ENCODE measurements around the gene MEIOC. TPM values are rescaled to one million over a fixed set of nuclear protein-coding genes. Genes with fewer than 3 reads are reported as not detected.

Gene MEIOC
- total and polyA plus RNA-seq, 2 donors (not counting 1 experiment from before 2014, with no cell fraction given) = 0.12 TPM; not detected in 1

DNA sequence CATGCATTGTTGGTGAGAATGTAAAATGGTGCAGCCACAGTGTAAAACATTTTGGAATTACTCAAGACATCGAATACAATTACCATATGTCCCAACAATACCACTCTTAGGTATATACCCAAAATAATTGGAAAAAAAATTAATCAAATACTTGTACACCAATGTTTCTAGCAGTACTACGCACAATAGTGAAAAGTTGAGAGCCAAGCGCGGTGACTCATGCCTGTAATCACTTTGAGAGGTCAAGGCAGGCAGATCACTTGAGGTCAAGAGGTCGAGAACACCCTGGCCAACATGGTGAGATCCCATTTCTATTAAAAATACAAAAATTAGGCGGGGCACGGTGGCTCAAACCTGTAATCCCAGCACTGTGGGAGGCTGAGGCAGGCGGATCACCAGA, 3.5 kb upstream of the MEIOC start:
- DNase-seq (no peak), ATAC-seq (ENCODE audit: low read depth) (no peak)
- TF ChIP-seq EZH2 (IDR thresholded peaks at IDR 0.05; ENCODE audit: borderline replicate concordance, insufficient read depth, low read depth, low read length, poor library complexity, severe bottlenecking) = no peak
- no peak for TF ChIP-seq CTCF (IDR thresholded peaks at IDR 0.05)
- intact Hi-C loops (cut with micrococcal nuclease) = no loop called here
- H3K79me2 ChIP-seq (ENCODE audit: control insufficient read depth, insufficient read depth, low read length) = no peaks in the 10 kb centered on the region
- peaks cover 3 to 13% of the 10 kb centered on the region in 2 donors for H3K4me1 ChIP-seq (ENCODE audit: control insufficient read depth in 2 of 2, insufficient read depth in 2 of 2, low read length in 2 of 2)
- H3K27me3 ChIP-seq (replicated peaks in 1 of 4; ENCODE audit: control extremely low read depth in 1 of 4, control insufficient read depth in 3 of 4, insufficient read depth in 4 of 4, low read length in 3 of 4) = peaks cover 0 to 32% (median 17%) of the 10 kb centered on the region in 4 experiments
- no peak overlapping the region for H3K4me3 Mint-ChIP-seq
- ChIA-PET CTCF (no interaction called here), POLR2A (no interaction called here)
- no peaks in the 10 kb centered on the region for H3K36me3 ChIP-seq (replicated peaks in 1 of 2; ENCODE audit: control extremely low read depth in 1 of 2, control insufficient read depth in 1 of 2, extremely low read depth in 1 of 2, insufficient read depth in 2 of 2, low read length in 1 of 2)
- H3K27ac Mint-ChIP-seq = no peak overlapping the region
- H3K4me1 Mint-ChIP-seq = peaks cover 8% of the 10 kb centered on the region
- no peak overlapping the region for H3K9ac ChIP-seq (ENCODE audit: low read length)
- H3K27me3 Mint-ChIP-seq = peaks cover 38% of the 10 kb centered on the region
- H3K9me3 Mint-ChIP-seq (ENCODE audit: insufficient read depth) = peaks cover 2% of the 10 kb centered on the region
- H3K4me3 ChIP-seq (ENCODE audit: control extremely low read depth in 1 of 5, extremely low read depth in 1 of 5, insufficient read depth in 1 of 5, low read depth in 2 of 5, low read length in 4 of 5) = no peak overlapping the region
- H2AFZ ChIP-seq (ENCODE audit: insufficient read depth, low read depth, low read length, poor library complexity, severe bottlenecking) = no peak overlapping the region
- no peak overlapping the region for H3K27ac ChIP-seq (ENCODE audit: low read length in 2 of 2)
- peaks cover 0 to 25% (median 0%) of the 10 kb centered on the region in 3 donors for H3K9me3 ChIP-seq (ENCODE audit: control extremely low read depth in 1 of 3, control insufficient read depth in 2 of 3, insufficient read depth in 1 of 3, low read length in 2 of 3)
- 85% methylated on average over 6 of the region's 8 CpGs for WGBS (ENCODE audit: insufficient coverage)
- H4K20me1 ChIP-seq (ENCODE audit: control insufficient read depth, insufficient read depth, low read length, poor library complexity, severe bottlenecking) = no peaks in the 10 kb centered on the region
- H3K4me2 ChIP-seq (replicated peaks; ENCODE audit: low read depth, low read length, poor library complexity, severe bottlenecking) = no peak overlapping the region

- WGBS (ENCODE audit: insufficient coverage) = 100% methylated on average over 1 of the region's 3 CpGs
- intact Hi-C loops (cut with micrococcal nuclease) = no loop called here
- no peak for DNase-seq
Observed at GRCh38 chr17:44653384-44653783, 2.9 kb upstream of the MEIOC start.

More at GRCh38 chr17:44653384-44653783, 2.9 kb upstream of the MEIOC start:
- H3K36me3 ChIP-seq (replicated peaks in 1 of 2; ENCODE audit: control extremely low read depth in 1 of 2, control insufficient read depth in 1 of 2, extremely low read depth in 1 of 2, insufficient read depth in 2 of 2, low read length in 1 of 2) = no peaks in the 10 kb centered on the region
- TF ChIP-seq CTCF (IDR thresholded peaks at IDR 0.05) = no peak
- no peak for TF ChIP-seq EZH2 (IDR thresholded peaks at IDR 0.05; ENCODE audit: borderline replicate concordance, insufficient read depth, low read depth, low read length, poor library complexity, severe bottlenecking)
- H3K4me1 Mint-ChIP-seq = peaks cover 5% of the 10 kb centered on the region
- ChIA-PET POLR2A (no interaction called here), CTCF (interaction anchor here (0.6 to 0.7 kb wide), 2 partner anchors 10 to 24 kb away, joined by 4 to 5 read pairs; no protein-coding TSS in a partner anchor)
- H3K9ac ChIP-seq (ENCODE audit: low read length) = no peak overlapping the region
- H4K20me1 ChIP-seq (ENCODE audit: control insufficient read depth, insufficient read depth, low read length, poor library complexity, severe bottlenecking) = no peaks in the 10 kb centered on the region
- H3K79me2 ChIP-seq (ENCODE audit: control insufficient read depth, insufficient read depth, low read length) = no peaks in the 10 kb centered on the region
- no peak overlapping the region for H3K27ac Mint-ChIP-seq
- no peak overlapping the region for H3K4me3 Mint-ChIP-seq
- H3K9me3 ChIP-seq (ENCODE audit: control extremely low read depth in 1 of 3, control insufficient read depth in 2 of 3, insufficient read depth in 1 of 3, low read length in 2 of 3) = peaks cover 0 to 25% (median 0%) of the 10 kb centered on the region in 3 donors
- no peak overlapping the region for H3K4me2 ChIP-seq (replicated peaks; ENCODE audit: low read depth, low read length, poor library complexity, severe bottlenecking)
- H3K4me1 ChIP-seq (ENCODE audit: control insufficient read depth in 2 of 2, insufficient read depth in 2 of 2, low read length in 2 of 2) = peaks cover 3 to 13% of the 10 kb centered on the region in 2 donors
- H3K4me3 ChIP-seq (ENCODE audit: control extremely low read depth in 1 of 5, extremely low read depth in 1 of 5, insufficient read depth in 1 of 5, low read depth in 2 of 5, low read length in 4 of 5) = no peak overlapping the region
- no peak for ATAC-seq (ENCODE audit: low read depth)
- peaks cover 33% of the 10 kb centered on the region for H3K27me3 Mint-ChIP-seq
- H2AFZ ChIP-seq (ENCODE audit: insufficient read depth, low read depth, low read length, poor library complexity, severe bottlenecking) = no peak overlapping the region
- H3K9me3 Mint-ChIP-seq (ENCODE audit: insufficient read depth) = peaks cover 2% of the 10 kb centered on the region
- H3K27me3 ChIP-seq (replicated peaks in 1 of 4; ENCODE audit: control extremely low read depth in 1 of 4, control insufficient read depth in 3 of 4, insufficient read depth in 4 of 4, low read length in 3 of 4) = peaks cover 0 to 32% (median 17%) of the 10 kb centered on the region in 4 experiments
- H3K27ac ChIP-seq (ENCODE audit: low read length in 2 of 2) = no peak overlapping the region

Measured in B cell (primary cell).